GM19397 (cell line): Measurements from ENCODE around the gene CDC42SE1.
A peak's percentile ranks its signal among the peaks of the same experiment; 100 is the strongest.

Source experiments
- ATAC-seq: cut with Tn5 transposase; IDR thresholded peaks from one replicate; pipeline ENCODE4 v1.9.1; 2021; ENCODE audit warnings: mild to moderate bottlenecking, moderate library complexity; ENCODE audit not compliant: unreplicated experiment

CDC42SE1 gene

GRCh38 chr1:151054971-151055547, 4.4 kb downstream of the CDC42SE1 start:
- no peak for ATAC-seq

DNA sequence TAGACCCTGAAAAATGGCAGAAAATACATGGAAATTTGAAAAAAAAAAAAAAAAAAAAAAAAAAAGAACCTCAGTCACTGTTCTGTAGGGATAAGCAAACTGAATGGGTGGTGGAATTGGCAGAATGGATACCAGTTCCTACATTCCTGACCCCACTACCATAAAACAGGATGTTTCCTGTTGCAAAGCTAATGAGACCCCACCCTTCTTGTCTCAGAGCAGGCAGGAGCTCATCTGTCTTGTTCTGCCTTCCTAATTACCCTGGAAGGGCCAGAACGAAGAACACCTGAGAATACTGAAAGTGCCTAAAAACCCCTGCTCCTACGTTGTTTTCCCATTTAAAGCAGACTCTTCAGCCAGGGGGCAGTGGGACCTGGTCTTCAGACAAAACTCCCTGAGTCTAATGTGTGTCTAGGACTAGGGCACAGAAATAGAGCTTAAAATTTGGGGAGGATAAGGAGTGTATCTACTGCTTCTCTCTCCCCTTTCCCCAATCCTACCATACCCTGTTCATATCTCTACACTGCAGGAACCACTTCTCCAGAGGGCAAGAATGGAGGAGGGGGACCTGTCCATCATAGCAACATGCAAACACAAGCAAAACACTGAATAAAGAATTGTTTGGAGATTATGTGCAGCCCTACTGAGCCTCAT, 7.9 kb downstream of the CDC42SE1 start:
- ATAC-seq, result no peak

DNA sequence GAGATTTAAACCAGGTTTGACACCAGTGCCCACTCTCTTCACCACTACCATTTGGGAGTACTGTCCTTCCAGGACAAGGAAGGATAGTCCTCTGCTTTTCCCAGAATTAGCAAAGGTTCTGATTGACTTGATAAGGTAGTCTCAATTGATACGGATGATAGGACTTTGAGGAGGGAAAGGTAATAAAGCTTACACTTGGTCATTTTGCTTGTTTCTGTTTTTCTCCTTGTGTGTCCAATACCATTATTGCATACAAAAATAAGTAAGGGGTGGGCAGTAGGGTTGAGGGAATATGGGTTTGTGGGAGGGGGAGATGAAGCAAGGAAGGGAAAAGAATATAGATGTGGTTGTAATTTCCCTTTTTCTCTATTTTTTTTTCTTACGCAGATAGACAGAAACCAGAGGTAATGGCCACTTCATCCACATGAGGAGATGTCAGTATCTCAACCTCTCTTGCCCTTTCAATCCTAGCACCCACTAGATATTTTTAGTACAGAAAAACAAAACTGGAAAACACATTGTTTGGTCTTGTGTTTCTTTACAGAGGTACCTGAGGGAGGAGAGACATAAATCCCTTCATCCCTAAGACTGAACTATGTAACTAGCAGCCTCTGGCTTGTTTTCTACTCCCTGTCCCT, 9.3 kb downstream of the CDC42SE1 start:
- no peak for ATAC-seq

GRCh38 chr1:151049458-151049857, 10.0 kb downstream of the CDC42SE1 start:
- ATAC-seq, result no peak

- ATAC-seq, result no peak
Measured at GRCh38 chr1:151048645-151049032, 10.8 kb downstream of the CDC42SE1 start.

DNA sequence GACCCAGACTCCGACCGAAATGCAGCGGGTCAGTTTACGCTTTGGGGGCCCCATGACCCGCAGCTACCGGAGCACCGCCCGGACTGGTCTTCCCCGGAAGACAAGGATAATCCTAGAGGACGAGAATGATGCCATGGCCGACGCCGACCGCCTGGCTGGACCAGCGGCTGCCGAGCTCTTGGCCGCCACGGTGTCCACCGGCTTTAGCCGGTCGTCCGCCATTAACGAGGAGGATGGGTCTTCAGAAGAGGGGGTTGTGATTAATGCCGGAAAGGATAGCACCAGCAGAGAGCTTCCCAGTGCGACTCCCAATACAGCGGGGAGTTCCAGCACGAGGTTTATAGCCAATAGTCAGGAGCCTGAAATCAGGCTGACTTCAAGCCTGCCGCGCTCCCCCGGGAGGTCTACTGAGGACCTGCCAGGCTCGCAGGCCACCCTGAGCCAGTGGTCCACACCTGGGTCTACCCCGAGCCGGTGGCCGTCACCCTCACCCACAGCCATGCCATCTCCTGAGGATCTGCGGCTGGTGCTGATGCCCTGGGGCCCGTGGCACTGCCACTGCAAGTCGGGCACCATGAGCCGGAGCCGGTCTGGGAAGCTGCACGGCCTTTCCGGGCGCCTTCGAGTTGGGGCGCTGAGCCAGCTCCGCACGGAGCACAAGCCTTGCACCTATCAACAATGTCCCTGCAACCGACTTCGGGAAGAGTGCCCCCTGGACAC, 11.3 kb downstream of the CDC42SE1 start:
- peak; percentile 43 for ATAC-seq

GRCh38 chr1:151047591-151047924, 11.9 kb downstream of the CDC42SE1 start, which contains the start of gene C1orf56:
TSS of gene C1orf56 (plus strand) at chr1:151047751. CDS start at chr1:151047848, 97 bp downstream.
- ATAC-seq, result peak; percentile 53

- ATAC-seq, result no peak
Measured at GRCh38 chr1:151043163-151043562, 16.3 kb downstream of the CDC42SE1 start.

DNA sequence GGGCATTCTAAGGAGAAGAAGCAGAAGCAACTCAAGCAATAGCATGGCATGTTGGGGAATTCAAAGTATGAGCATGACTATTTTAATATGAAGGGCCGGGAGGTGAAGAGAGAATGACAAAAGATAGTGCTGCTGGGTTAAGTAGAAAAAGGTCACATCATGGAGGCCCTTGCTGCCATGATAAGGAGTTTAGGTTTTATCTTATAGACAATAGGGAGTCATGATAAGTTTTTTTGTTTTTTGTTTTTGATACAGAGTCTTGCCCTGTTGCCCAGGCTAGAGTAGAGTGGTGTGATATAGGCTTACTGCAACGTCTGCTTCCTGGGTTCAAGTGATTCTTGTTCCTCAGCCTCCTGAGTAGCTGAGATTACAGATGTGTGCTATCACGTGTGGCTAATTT, 19.9 kb downstream of the CDC42SE1 start:
- no peak for ATAC-seq

- no peak for ATAC-seq
Measured at GRCh38 chr1:151037032-151037431, 22.4 kb downstream of the CDC42SE1 start.

DNA sequence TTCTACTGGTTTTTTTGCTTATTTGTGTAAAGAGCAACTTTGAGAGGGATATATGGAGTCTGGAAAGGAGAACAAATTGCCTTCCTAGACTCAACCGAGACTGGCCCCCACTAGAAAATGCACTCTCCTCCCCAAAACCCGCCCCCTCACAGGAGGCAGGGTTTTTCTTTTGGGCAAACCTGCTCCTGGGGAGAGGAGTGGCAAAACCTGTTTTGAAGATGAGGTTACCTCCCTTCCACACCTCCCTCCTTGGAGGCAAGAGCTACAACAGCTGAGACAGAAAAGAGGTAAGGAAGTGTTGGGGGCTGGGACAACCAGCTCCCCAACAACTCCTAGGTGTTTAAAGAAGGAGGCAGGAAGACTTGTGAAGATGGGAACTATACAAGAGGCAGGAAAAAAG, 23.1 kb downstream of the CDC42SE1 start, which contains the start of gene BNIPL:
Gene BNIPL, plus strand, starts transcription at position 231 of the 400 bp plus-strand sequence. Its CDS starts 140 bp downstream, at position 371.
- ATAC-seq, result no peak

DNA sequence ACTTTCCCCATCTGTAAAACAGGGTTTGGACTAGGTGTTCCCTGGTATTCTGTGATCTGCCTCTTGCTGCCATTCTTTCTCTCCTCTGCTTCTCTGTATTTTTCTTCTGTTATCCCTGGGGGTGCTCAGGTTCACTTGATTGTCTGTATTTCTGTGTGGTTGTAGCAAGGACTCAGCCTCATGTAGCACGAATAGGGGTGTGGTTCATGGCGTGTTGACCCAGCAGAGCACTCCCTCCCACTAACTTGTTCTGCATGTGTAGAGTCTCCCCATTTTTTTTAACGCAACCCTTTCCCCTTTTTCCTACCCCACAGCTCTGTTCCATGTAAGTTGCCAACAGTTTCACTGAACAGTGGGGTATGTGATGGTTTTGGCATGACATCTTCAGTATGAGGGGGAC, 24.3 kb downstream of the CDC42SE1 start:
- no peak for ATAC-seq

GRCh38 chr1:151032164-151032563, 27.3 kb downstream of the CDC42SE1 start:
- no peak for ATAC-seq

GRCh38 chr1:151026460-151026859, 33.0 kb downstream of the CDC42SE1 start:
- ATAC-seq, result no peak

- ATAC-seq, result no peak
Measured at GRCh38 chr1:151024540-151025146, 34.8 kb downstream of the CDC42SE1 start.

DNA sequence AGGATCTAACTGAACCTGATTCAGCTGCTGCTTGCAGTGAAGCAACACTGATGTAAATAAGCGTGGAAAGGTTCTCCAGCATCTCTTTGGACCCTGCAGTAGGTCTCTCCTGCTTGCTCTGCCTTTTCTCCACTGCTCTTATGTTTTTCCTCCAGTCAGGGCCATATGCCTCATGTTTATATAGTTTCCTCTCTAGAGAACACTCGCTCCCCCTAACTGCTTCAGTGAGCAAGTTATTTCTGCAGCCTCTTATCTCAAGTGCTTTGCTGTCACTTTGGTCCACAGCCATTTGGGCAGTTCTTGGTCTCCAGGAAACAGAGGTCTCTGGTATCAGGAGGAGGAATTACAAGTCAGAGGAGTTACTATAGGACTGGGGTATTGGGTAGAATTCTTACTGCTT, 45.9 kb downstream of the CDC42SE1 start:
- ATAC-seq, result no peak

GRCh38 chr1:151012684-151013471, 46.5 kb downstream of the CDC42SE1 start:
- no peak for ATAC-seq

DNA sequence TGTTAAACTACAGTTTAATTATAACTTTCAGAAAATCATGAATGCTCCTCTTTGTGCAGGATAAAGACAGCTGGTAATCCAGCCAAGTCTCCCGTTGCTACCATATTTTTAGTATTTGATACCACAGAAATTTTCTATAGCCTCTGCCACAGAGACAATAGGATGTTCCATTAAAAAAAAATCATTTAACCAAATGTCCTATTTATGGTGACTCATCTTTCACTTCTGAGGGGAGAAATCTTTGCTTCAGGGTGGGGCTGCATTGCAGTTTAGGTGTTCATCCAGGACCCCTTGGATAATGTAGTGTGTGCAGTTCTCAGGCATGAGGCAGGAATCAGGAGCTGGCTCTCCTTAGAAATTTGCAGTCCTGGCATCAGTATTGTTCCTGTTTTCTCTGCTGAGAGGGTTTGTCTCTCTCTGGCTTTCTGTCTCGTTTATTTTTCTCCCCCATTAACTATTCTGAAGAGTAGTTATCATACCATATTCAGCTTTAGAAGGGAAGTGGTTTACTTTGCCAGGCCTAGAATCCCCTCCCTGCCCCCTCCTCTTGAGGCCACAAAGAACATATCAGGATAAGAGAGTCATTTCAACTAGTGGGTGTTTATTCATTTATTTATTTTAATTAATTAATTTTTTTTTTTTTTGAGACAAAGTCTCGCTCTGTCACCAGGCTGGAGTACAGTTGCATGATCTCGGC, 48.1 kb downstream of the CDC42SE1 start:
- ATAC-seq, result no peak

DNA sequence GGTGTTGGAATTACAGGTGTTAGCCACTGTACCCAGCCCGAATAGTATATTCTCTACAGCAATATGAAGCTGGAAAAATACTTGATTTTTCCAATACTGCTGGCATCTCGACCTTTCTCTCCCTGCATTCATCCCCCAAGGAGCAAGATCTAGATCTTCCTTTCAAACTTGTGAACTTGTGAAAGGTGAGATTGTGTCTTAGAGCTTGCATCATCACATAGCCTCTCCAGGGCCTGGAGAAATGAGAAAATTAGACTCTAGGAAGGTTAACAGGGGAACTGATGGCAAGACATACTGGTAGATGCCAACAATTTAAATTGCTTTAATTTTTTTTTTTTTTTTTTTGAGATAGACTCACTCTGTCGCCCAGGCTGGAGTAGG, 49.1 kb downstream of the CDC42SE1 start:
- no peak for ATAC-seq
